Fibroblast of skin of back (primary cell): ENCODE measurements around the gene SPINK1. TPM values are rescaled to one million over a fixed set of nuclear protein-coding genes. Genes with fewer than 3 reads are reported as not detected.
A peak's percentile ranks its signal among the peaks of the same experiment; 100 is the strongest.
"Not testable (repeated sequence)": the region's sequence is repeated elsewhere in the genome, so short reads cannot be mapped to it uniquely, and the experiment has no call there.

Experiments
- DNase-seq: peaks from one replicate; pipeline ENCODE4 v3.0.0-alpha.2; 2013
- polyA plus RNA-seq, 2 experiments: library from polyadenylated mRNA; unstranded; fragments of 120-200 nt; gene quantifications; one replicate each; pipeline ENCODE4 v1.2.1, GENCODE V29; 2013; ENCODE audit not compliant: insufficient read length in 2 of 2

The SPINK1 gene
- polyA plus RNA-seq (2013, experiment 1 of 2; ENCODE audit: insufficient read length): 0.43 TPM
- 0.54 TPM for polyA plus RNA-seq (2013, experiment 2 of 2; ENCODE audit: insufficient read length)

- no peak for DNase-seq
Measured at GRCh38 chr5:147831465-147831864, at the start of gene SPINK1. Gene SPINK1, minus strand, starts transcription at chr5:147831671. Its CDS starts 94 bp downstream, at chr5:147831577.

GRCh38 chr5:147880487-147880886 is 49.0 kb upstream of the SPINK1 start:
- no peak for DNase-seq

GRCh38 chr5:147879784-147880183 is 48.3 kb upstream of the SPINK1 start:
- DNase-seq: no peak

GRCh38 chr5:147878066-147878759 is 46.7 kb upstream of the SPINK1 start, which contains the start of gene SCGB3A2:
Gene SCGB3A2, plus strand, starts transcription at chr5:147878711. Its CDS starts 93 bp downstream, at chr5:147878804.
- no peak for DNase-seq

GRCh38 chr5:147876626-147877025 is 45.2 kb upstream of the SPINK1 start:
- DNase-seq: no peak

- no peak for DNase-seq
Measured at GRCh38 chr5:147876141-147876540, 44.7 kb upstream of the SPINK1 start.

- no peak for DNase-seq
Measured at GRCh38 chr5:147874910-147875367, 43.5 kb upstream of the SPINK1 start.

- DNase-seq: not testable (repeated sequence)
Measured at GRCh38 chr5:147874118-147874875, 42.8 kb upstream of the SPINK1 start.

- not testable (repeated sequence) for DNase-seq
Measured at GRCh38 chr5:147872744-147873435, 41.4 kb upstream of the SPINK1 start.

- not testable (repeated sequence) for DNase-seq
Measured at GRCh38 chr5:147871980-147872549, 40.6 kb upstream of the SPINK1 start.

GRCh38 chr5:147869892-147870291 is 38.4 kb upstream of the SPINK1 start:
- DNase-seq: not testable (repeated sequence)

GRCh38 chr5:147869112-147869511 is 37.6 kb upstream of the SPINK1 start:
- DNase-seq: no peak

- no peak for DNase-seq
Measured at GRCh38 chr5:147863454-147864158, 32.1 kb upstream of the SPINK1 start.

GRCh38 chr5:147860641-147861025 is 29.2 kb upstream of the SPINK1 start:
- DNase-seq: no peak

GRCh38 chr5:147859962-147860640 is 28.6 kb upstream of the SPINK1 start:
- no peak for DNase-seq

- no peak for DNase-seq
Measured at GRCh38 chr5:147858565-147858964, 27.1 kb upstream of the SPINK1 start.

- peak; percentile 66 for DNase-seq
Measured at GRCh38 chr5:147857302-147858129, 26.0 kb upstream of the SPINK1 start.

GRCh38 chr5:147856801-147857200 is 25.3 kb upstream of the SPINK1 start:
- no peak for DNase-seq

GRCh38 chr5:147855774-147856069 is 24.3 kb upstream of the SPINK1 start:
- DNase-seq: no peak
